ENCODE results near the gene MPI. TPM values are rescaled to one million over a fixed set of nuclear protein-coding genes. Genes with fewer than 3 reads are reported as not detected.

The MPI gene, protein sequence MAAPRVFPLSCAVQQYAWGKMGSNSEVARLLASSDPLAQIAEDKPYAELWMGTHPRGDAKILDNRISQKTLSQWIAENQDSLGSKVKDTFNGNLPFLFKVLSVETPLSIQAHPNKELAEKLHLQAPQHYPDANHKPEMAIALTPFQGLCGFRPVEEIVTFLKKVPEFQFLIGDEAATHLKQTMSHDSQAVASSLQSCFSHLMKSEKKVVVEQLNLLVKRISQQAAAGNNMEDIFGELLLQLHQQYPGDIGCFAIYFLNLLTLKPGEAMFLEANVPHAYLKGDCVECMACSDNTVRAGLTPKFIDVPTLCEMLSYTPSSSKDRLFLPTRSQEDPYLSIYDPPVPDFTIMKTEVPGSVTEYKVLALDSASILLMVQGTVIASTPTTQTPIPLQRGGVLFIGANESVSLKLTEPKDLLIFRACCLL
- total RNA-seq: 23.3 and 27.6 TPM in 2 replicates

DNA sequence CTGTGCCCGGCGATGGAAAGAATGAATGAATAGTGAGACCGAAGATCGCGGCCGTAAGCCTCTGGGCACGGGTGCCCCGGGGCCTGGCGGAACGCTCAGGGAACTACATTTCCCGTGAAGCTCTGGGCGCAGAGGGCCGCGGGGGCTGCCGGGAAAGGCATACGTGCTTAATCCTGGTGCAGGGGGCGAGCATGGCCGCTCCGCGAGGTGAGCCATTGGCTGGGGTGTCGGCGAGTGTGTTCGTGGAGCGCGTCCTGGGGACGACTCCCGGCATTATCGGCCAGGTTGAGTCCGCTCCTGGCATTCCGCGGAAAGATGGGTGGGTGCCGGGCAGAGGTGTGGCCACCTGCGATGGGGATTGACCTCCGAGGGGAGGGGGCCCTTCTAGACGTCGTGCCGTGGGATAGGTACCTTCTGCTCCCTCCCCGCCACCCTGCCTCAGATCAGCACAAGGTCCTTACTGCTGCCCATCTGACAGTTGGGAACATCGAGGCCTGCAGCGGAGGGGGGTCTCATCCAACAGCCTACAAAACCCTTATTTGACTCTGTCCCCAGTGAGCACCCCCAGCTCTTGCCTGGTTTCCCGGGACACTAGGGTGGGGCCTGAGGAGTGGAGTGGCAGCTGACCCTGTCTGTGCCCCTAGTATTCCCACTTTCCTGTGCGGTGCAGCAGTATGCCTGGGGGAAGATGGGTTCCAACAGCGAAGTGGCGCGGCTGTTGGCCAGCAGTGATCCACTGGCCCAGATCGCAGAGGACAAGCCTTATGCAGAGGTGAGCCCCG is at the start of gene MPI:
MPI (plus strand) TSS at position 160 of the 782 bp plus-strand sequence; CDS start at position 192, 32 bp downstream.
- peak; percentile 77 to 84 for DNase-seq (ENCODE audit: low read depth in 2 of 2)

DNA sequence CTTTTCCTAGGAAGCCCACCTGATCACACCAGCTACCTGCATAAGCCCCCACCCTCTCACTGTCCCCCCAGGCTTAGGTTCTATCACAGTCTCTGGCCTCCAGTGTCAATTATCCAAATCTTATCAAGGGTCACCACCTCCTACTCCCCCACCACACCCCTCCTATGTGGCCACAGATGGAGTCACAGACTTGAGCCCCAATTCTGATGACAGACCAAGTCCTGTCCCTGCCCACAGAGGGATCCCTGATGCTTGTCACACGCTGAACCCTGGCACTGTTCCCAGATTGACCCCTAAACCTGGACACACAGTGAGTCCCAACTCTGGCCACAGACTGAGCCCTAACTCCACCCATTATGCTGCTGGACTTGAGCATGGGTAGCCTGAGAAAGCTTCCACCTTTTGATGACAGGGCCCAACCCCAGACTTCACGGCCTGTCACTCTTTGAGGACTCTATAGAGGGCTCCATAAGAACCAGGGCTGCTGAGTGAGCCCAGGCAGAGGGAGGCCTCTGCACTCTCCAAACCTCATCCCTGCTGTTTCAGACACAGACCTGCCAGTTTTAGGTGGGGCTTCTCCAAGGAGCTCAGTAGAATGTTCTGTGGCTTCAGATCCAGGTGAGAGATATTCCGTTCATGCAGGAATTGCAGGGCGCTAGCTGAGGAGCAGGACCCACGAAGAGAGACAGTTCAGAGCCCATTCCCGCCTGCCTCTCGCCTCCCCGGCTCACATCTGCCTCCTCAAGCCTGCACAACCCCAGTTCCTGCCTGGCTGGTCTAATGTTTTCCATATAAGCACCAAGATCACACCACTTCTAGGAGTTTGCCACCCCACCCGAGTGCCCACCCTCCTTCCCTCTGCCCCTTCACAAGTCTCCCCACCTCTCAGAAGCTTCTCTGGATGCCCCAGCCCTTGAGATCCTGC is 48.7 kb upstream of the MPI start:
- DNase-seq (ENCODE audit: low read depth in 2 of 2): no peak

DNA sequence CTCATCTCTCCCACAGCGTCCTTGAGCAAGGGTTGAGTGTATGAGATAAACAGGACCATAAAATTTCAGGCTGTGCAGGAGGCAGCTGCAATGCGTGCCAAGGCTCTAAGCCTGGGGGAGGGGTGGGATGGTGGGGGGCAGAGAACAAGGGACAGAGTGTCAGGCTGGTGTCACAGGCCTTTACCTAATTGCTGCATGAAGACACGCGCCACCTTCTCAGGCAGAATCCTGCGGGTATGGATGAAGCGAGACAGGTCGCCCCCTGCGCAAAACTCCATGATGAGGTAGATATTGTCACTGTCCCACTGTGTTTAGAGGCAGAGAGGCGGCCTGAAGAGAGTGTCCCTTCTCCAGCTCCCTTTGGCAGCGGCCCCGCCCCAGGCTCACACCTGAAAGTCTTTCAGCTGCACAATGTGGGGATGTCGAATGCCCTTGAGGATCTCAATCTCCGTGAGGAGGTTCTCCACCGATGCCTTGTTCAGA is 47.9 kb upstream of the MPI start:
- no peak for DNase-seq (ENCODE audit: low read depth in 2 of 2)

DNA sequence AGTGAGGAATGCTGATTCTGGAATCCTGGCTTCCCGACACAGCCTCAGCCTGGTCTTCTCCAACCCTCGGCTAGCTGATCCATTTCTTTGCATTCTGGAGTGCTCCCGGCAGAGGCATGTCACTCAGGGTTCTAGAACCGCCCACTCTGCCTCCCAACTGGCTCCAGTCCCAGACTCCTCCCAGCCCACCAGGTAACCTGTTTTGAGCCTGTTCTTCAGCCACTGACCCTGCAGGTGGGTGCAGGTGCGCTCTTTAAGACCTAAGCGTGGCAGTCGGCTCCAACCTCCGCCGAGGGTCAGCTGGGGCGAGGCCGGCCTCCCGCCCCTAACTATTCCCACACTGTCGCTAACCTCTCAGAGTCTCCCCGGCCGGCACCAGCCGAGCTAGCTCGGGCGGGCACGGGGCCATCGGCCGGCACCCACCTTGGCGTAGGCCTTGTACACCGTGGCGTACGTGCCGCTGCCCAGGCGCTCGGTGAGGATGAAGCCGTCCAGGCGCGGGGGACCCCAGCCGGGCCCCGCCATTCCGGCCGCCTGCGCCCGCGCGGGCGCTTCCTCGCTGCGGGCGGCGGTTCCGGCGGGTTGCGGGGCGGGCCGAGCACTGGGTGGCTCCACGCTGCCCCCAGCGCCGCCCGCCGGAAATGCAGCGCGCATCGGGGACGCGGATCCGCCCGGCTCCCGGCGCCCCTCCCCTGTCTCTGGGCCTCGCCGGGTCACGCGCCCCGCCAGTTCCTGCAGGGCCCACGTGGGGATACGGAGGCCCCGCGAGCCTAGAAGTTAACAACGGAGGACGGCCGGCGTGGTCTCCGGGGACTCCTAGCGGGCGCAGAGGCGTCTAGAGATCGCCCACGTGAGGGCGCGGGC is 47.0 kb upstream of the MPI start, which contains the start of gene ULK3:
ULK3 (minus strand) TSS at position 576 of the 864 bp plus-strand sequence; CDS start at position 525, 51 bp downstream.
- DNase-seq (ENCODE audit: low read depth in 2 of 2): peak; percentile 86 to 87

DNA sequence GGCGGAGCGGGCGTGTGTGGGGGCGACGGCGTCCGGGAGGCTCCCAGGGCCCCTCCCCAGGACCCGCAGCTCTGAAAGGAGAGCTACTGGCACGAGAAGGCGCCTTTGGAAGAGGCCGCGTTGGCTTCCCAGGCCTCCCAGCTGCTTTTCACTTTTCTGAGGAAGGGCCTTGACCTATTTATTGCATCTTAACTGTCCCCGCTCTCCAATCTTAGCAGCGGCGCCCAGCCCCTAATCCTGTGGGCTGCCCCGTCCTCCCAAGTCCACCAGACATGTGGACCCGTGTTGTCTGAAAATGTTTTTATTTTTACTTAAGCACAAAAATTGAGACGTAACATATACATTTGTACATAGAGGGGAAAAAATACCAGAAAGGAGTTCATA is 46.4 kb upstream of the MPI start:
- DNase-seq (ENCODE audit: low read depth in 2 of 2): no peak

DNA sequence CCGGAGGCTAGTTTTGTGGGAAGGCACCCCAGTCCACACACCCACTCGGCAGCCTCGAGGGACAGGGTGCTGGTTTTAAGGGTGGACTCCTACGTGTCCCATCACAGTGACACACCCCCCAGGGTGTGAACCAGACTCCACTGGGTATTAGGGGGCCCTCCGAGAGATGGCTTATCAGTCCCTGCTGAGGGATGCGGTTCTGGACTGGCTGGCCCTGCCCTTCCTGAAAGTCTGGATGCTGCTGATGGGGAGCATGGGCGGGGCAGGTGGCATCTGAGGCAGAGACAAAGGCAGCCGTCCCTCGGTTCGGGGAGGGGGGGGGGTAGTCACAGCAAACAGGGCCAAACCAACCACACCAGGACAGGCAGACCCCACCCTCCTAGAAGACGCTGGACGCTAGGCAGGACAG is 45.9 kb upstream of the MPI start:
- DNase-seq (ENCODE audit: low read depth in 2 of 2): no peak

DNA sequence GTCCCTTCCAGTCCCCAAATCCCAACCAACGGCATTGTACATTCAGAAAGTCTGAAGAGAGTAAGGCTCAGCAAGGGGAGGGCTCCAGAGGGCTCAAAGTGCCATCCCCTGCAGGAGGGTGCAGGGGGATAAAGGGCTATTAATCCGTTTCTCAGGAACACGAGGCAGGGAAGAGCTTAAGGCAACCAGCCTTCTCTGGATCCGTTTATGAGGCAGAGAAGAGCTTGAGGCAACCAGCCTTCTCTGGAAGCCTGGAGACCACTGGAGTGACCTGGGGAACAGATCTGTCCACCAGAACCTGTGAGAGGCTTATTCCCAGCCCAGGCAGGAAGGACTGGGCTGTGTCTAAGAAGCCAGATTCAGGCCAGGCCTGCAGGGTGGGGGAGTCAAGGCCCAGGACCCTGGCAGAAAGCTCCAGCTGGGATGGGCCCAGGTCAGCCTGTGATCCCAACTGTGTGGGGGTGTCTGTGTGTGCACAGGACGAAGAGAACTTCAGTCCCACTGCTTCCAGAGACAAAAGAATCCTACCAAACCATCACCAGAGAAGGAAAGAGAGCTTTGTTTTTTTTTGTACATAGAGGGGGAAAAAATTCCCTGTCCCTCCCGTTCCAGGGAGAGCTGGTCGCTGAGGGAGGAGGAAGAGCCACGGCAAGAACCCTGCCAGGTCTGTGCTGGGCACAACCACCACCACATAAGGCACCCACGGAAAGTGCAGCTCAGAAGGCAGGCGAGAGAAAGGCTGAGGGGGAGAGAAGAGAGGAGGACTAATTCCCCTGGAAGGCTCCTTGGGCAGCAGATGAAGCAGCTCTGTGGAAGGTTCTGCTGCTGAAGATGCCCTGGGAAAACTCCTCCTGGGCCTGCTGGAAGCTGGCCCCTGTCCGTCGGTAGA is 45.3 kb upstream of the MPI start:
- DNase-seq (ENCODE audit: low read depth in 2 of 2): no peak

DNA sequence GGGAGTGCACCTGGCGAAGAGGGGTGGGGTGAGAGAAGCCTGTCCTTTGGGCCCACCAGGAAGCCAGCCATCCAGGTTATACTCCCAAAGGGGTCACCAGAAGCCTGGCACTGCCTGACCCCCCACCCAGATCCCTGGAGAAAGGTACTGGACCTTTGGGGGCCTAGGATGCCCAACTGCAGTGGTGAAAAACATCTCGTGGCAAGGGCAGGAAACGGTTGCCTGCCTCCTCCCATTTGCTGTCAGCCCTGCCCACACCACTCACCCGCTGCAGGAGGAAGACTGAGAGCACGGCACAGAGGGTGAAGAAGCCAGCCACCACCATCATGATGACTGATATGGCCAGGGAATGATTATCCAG is 44.7 kb upstream of the MPI start:
- no peak for DNase-seq (ENCODE audit: low read depth in 2 of 2)

DNA sequence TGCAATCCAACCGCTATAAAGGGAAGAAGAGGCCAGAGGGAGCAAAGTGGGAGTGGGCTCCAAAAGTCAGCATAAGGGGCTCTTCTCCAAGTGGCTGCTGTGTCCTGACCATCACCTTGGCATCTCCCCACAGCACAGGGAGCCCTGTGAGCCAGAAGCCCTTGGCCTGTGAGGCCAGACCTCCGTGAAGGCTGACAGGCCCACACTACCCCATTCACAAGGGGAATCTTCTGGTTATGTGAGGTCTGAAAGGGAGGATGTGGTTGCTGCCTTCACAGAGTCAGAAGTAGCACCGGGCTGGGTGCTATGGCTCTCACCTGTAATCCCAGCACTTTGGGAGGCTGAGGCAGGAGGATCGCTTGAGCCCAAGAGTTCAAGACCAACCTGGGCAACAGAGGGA is 44.3 kb upstream of the MPI start:
- no peak for DNase-seq (ENCODE audit: low read depth in 2 of 2)

DNA sequence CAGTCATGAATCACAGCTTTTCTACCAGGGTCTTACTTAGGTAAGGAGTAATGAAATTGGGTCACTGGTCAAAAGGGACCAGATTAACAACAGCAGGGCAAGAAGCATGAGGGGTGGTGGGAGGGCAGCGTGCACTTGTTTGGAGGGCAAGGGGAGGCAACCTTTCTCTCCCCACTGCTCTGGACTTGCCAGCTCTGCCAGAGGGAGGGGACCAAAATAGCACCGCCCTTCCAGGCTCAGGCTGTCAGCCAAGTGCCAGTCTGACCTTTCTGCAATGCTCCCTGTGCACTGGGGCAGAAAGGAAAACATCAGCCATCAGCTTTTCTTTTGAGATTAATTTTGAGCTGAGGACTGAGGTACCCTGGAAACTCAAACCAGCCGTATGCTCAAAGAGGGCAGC is 42.4 kb upstream of the MPI start:
- DNase-seq (ENCODE audit: low read depth in 2 of 2): no peak

DNA sequence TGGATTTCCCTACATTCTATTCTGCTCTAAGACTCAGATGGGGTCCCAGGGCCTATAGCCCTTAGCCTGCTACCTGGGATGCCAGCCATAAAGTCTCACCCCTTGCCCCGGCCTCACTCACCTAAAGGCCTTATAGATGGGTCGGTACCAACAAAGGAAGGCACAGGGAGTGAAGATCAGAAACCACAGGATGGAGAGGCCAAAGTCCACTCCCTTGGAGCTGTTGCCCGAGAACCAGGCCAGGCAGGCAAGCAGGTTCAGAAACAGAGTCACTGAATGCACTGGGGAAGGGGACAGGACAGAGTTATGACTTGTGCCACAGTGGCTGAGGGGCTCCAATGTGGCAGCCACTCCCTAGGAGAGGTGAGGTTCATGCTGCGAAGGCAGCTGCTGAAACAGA is 39.4 kb upstream of the MPI start:
- no peak for DNase-seq (ENCODE audit: low read depth in 2 of 2)

DNA sequence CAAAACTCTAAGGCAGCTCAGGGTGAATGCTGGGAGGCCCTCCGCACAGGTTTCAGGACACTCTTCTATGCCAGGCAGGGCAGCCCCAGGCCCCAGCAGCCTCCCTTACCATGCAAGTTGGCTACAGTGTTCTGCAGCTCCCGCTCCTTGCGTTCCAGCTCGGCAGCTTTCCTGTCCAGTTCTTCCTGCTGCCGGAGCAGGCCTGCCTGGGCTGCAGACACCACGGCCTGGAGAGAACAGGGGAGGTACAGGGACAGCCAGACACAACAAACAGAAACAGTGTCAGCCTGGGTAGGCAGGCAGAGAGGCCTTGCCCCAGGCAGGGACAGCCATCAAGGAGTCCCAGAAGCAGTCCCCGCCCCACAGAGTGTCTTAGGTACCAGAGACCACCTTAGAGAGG is 37.9 kb upstream of the MPI start:
- no peak for DNase-seq (ENCODE audit: low read depth in 2 of 2)

DNA sequence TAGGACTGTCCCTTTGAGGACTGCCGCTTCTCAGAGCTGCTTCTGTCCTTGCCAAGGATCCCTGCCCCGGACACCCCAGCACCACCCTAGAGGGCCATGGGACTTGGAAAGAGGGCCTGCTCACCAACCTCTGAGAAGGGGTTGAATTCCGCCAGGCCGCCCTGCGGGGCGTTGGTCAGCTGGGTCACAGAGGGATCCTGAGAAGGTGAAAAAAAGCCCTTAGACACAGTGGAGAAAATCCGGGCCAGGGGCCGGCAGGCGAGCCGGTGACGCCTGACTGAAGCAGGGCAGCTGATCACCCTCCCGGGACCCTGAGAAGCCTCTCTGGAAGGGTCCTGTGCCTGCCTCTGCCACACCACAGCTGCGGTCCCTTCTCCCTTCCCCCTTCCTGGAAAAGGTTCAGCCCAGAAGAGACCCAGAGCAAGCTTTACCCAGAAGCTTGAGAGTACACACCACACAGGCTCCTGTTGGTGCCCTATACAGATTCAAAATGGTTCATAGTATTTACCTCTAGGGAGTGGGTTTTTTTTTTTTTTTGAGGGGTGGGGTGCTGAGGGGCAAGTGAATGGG is 35.3 kb upstream of the MPI start:
- no peak for DNase-seq (ENCODE audit: low read depth in 2 of 2)

DNA sequence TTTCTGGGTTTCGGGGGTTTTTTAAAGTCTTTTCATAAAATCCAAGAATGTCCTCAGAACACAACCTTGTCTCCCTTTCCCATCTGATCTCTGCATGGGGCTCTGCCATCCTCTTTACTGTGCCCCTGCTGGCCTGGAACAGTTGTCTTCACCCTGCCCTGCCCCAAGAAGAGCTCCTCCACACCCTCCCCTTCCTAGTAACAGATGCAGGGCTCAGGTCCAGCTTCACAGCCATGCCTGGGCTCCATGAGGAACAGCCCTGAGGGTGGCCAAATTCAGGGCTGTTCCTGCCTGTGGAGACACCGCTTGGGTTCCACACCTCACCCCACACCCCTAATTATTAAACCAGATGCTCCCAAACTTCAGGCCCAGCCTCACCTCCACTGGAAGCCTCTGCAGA is 34.0 kb upstream of the MPI start:
- DNase-seq (ENCODE audit: low read depth in 2 of 2): no peak

DNA sequence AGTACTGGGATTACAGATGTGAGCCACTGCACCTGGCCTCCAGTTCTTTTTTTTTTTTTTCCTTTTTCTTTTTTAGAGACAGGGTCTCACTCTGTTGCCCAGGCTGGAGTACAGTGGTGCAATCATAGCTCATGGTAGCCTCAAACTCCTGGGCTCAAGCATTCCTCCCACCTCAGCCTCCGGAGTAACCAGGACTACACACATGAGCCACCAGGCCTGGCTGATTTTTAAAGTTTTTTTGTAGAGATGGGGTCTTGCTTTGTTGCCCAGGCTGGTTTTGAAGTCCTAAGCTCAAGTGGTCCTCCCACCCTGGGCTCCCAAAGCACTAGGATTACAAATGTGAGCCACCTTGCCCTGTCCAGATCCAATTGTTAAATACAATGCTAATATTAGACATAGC is 33.3 kb upstream of the MPI start:
- no peak for DNase-seq (ENCODE audit: low read depth in 2 of 2)

DNA sequence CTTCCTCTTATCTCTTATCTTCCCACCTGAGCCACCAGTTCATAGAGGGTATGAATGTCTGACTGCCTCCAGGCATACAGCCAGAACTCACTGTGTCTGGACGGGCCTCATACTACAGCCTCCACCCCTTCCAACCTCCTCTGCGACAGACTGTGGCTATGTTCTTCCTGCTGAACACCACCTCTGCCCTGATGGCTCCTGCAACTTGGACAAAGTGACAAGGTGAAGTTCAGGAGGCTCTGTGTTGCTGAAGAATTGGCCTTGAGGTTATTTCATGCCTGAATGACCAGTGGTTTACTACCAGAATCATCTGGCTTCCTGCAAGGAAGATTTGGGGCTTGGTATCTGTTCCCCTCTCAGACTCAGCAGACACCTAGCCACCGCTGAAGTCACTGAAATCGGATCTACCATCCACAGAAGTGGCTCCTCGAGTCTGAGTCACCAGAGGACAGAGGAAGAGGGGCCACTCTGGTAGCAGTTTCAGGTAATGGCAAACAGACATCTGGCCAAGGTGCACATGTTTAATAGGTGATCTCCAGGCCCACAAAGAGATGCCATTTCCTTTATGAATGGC is 32.7 kb upstream of the MPI start:
- DNase-seq (ENCODE audit: low read depth in 2 of 2): no peak

DNA sequence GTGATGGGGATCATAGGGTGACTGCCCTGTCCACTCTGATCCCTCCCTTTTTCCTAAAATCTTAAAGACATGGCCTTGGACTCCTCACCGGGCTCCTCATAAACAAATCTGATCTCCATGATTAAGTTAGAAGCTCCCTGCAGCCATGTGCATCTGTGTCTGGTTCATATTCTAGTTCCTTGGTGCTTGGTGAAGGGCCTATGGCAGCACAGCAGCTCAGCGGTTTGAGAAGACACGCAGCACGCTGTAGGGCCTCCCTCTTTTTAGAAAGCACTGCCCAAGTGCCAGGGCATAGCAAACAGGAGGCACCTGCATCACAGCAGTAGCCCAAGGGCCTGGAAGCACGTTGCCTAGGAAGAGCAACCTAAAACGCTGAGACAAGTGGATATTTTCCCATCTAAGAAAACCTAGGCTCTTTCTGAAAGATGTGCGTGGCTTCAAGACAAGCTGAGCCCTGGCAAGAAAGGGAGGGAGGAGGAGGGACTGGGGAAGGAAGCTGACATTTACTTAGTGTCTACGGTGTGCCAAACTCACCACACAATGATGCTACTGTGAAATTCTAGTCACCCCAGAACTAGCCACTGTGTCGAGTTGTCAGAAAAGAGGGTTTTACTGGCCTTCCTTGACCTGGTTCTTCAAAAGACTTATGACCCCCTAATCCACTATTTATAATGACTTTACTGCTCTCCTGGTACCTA is 32.0 kb upstream of the MPI start:
- no peak for DNase-seq (ENCODE audit: low read depth in 2 of 2)

DNA sequence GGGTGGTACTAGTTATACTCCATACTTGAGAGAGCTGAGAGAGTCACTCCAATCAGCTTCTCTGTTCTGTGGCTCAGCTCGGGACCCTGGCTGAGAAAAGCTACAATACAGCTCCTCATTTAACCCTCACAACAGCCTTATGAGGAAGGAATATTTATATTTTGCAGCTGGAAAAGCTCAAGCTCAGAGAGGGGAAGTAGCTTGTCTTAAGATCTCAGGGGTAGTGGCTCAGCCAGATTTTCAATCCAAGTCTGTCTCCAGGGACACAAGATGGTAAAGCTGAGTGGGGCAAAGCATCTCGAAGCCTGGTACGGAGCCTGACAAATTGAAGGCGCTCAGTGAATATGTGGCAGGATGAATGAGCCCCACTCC is 31.5 kb upstream of the MPI start:
- no peak for DNase-seq (ENCODE audit: low read depth in 2 of 2)
